ENCODE results near the gene FAM20A.

DNA sequence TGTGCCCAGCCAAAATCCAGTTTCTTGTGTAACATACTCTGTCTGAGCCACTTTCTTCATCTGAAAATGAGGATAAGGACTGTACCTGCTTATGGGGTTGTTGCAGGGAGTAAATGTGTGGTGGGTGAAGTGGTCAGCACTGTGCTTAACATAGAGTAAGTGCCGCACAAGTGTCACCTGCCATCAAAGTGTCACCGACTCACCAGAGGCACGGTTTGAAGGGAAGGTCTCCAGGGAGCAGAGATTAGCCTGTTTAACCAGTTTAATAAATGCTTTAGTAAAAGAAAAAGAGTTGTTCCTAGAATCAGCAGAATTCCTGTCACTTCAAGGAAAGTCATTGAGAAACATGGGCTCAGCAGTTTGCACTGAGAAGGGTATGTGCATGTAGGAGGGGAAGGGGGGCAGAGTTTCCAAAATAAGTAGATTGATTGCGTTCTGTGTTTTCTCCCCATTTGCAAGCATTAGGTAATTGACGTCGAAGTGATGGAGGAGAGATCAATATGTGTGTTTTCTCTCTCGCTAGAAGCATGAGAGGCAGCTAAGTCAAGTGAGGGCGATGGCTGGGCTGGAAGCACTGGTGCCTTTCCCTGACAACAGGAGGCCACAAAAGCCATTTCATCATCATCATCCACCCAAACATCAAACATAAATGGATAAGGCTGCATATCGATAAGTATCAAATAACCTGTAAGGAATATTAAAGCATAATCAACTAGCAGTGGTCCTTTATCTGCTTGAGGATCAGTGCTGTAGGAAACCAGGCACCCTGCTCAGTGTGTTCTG, 19.1 kb downstream of the FAM20A start:
- TF ChIP-seq, protein P1, sequence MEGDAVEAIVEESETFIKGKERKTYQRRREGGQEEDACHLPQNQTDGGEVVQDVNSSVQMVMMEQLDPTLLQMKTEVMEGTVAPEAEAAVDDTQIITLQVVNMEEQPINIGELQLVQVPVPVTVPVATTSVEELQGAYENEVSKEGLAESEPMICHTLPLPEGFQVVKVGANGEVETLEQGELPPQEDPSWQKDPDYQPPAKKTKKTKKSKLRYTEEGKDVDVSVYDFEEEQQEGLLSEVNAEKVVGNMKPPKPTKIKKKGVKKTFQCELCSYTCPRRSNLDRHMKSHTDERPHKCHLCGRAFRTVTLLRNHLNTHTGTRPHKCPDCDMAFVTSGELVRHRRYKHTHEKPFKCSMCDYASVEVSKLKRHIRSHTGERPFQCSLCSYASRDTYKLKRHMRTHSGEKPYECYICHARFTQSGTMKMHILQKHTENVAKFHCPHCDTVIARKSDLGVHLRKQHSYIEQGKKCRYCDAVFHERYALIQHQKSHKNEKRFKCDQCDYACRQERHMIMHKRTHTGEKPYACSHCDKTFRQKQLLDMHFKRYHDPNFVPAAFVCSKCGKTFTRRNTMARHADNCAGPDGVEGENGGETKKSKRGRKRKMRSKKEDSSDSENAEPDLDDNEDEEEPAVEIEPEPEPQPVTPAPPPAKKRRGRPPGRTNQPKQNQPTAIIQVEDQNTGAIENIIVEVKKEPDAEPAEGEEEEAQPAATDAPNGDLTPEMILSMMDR (optimal IDR thresholded peaks at IDR 0.05 in 1 of 3, IDR thresholded peaks at IDR 0.05 in 1 of 3, conservative IDR thresholded peaks at IDR 0.05 in 1 of 3; ENCODE audit: extremely low read depth in 1 of 3, insufficient read depth in 2 of 3, low read length in 3 of 3) = no peak
- no peak for TF ChIP-seq EZH2 (IDR thresholded peaks at IDR 0.05; ENCODE audit: low read length)

Measured in keratinocyte (primary cell).